Measurements from ENCODE around the gene UBE2G2.

Gene UBE2G2

GRCh38 chr21:44792702-44793591, 8.7 kb downstream of the UBE2G2 start:
- peak; percentile 97 for ATAC-seq
- TF ChIP-seq SNAI2 (CRISPR knock-in tag; IDR thresholded peaks at IDR 0.05) = no peak
- TF ChIP-seq RARB (CRISPR knock-in tag; IDR thresholded peaks at IDR 0.05) = no peak
- no peak for TF ChIP-seq PPARA (CRISPR knock-in tag; IDR thresholded peaks at IDR 0.05; ENCODE audit: borderline replicate concordance)
- TF ChIP-seq TSHZ2 (CRISPR knock-in tag; IDR thresholded peaks at IDR 0.05) = no peak
- no peak for TF ChIP-seq GLIS3 (CRISPR knock-in tag; IDR thresholded peaks at IDR 0.05)
- TF ChIP-seq ZFP3 (CRISPR knock-in tag; IDR thresholded peaks at IDR 0.05) = no peak
- no peak for TF ChIP-seq OSR1 (CRISPR knock-in tag; IDR thresholded peaks at IDR 0.05)
- no peak for TF ChIP-seq ESRRG (CRISPR knock-in tag; IDR thresholded peaks at IDR 0.05)
- no peak for TF ChIP-seq ZNF8 (CRISPR knock-in tag; IDR thresholded peaks at IDR 0.05)

GRCh38 chr21:44791993-44792392, 9.6 kb downstream of the UBE2G2 start:
- no peak for TF ChIP-seq GLIS3 (CRISPR knock-in tag; IDR thresholded peaks at IDR 0.05)
- TF ChIP-seq ZNF70 (CRISPR knock-in tag; IDR thresholded peaks at IDR 0.05) = no peak
- TF ChIP-seq ZNF565 (CRISPR knock-in tag; conservative IDR thresholded peaks at IDR 0.05; ENCODE audit: low read depth) = no peak
- no peak for TF ChIP-seq BACH2 (CRISPR knock-in tag; IDR thresholded peaks at IDR 0.05; ENCODE audit: borderline replicate concordance)
- TF ChIP-seq RARB (CRISPR knock-in tag; IDR thresholded peaks at IDR 0.05) = no peak
- TF ChIP-seq ESRRG (CRISPR knock-in tag; IDR thresholded peaks at IDR 0.05) = no peak
- no peak for TF ChIP-seq CSDC2 (CRISPR knock-in tag; IDR thresholded peaks at IDR 0.05)
- no peak for TF ChIP-seq POU6F1 (CRISPR knock-in tag; IDR thresholded peaks at IDR 0.05; ENCODE audit: borderline replicate concordance, low read depth)
- ATAC-seq = no peak

GRCh38 chr21:44791246-44791645, 10.4 kb downstream of the UBE2G2 start:
- TF ChIP-seq OSR1 (CRISPR knock-in tag; IDR thresholded peaks at IDR 0.05) (no peak), PATZ1 (CRISPR knock-in tag; IDR thresholded peaks at IDR 0.05; ENCODE audit: borderline replicate concordance) (no peak), ZFP3 (CRISPR knock-in tag; IDR thresholded peaks at IDR 0.05) (no peak), ZNF565 (CRISPR knock-in tag; conservative IDR thresholded peaks at IDR 0.05; ENCODE audit: low read depth) (no peak), TCF4 (CRISPR knock-in tag; IDR thresholded peaks at IDR 0.05; ENCODE audit: borderline replicate concordance) (no peak), ISL1 (CRISPR knock-in tag; IDR thresholded peaks at IDR 0.05) (no peak), SNAI2 (CRISPR knock-in tag; IDR thresholded peaks at IDR 0.05) (no peak), POU6F1 (CRISPR knock-in tag; IDR thresholded peaks at IDR 0.05; ENCODE audit: borderline replicate concordance, low read depth) (no peak), ARNTL (CRISPR knock-in tag; IDR thresholded peaks at IDR 0.05; ENCODE audit: borderline replicate concordance, low read depth) (no peak), BACH2 (CRISPR knock-in tag; IDR thresholded peaks at IDR 0.05; ENCODE audit: borderline replicate concordance) (no peak), RARB (CRISPR knock-in tag; IDR thresholded peaks at IDR 0.05) (no peak), ESRRG (CRISPR knock-in tag; IDR thresholded peaks at IDR 0.05) (no peak), PPARA (CRISPR knock-in tag; IDR thresholded peaks at IDR 0.05; ENCODE audit: borderline replicate concordance) (no peak), ZNF70 (CRISPR knock-in tag; IDR thresholded peaks at IDR 0.05) (no peak), GLIS3 (CRISPR knock-in tag; IDR thresholded peaks at IDR 0.05) (no peak), TOX (CRISPR knock-in tag; IDR thresholded peaks at IDR 0.05; ENCODE audit: borderline replicate concordance) (no peak), ZFP30 (CRISPR knock-in tag; IDR thresholded peaks at IDR 0.05) (no peak), ZC3H10 (CRISPR knock-in tag; IDR thresholded peaks at IDR 0.05) (no peak)
- TF ChIP-seq, protein P1, sequence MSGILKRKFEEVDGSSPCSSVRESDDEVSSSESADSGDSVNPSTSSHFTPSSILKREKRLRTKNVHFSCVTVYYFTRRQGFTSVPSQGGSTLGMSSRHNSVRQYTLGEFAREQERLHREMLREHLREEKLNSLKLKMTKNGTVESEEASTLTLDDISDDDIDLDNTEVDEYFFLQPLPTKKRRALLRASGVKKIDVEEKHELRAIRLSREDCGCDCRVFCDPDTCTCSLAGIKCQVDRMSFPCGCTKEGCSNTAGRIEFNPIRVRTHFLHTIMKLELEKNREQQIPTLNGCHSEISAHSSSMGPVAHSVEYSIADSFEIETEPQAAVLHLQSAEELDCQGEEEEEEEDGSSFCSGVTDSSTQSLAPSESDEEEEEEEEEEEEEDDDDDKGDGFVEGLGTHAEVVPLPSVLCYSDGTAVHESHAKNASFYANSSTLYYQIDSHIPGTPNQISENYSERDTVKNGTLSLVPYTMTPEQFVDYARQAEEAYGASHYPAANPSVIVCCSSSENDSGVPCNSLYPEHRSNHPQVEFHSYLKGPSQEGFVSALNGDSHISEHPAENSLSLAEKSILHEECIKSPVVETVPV (CRISPR knock-in tag; IDR thresholded peaks at IDR 0.05) = no peak
- TF ChIP-seq, protein P2, sequence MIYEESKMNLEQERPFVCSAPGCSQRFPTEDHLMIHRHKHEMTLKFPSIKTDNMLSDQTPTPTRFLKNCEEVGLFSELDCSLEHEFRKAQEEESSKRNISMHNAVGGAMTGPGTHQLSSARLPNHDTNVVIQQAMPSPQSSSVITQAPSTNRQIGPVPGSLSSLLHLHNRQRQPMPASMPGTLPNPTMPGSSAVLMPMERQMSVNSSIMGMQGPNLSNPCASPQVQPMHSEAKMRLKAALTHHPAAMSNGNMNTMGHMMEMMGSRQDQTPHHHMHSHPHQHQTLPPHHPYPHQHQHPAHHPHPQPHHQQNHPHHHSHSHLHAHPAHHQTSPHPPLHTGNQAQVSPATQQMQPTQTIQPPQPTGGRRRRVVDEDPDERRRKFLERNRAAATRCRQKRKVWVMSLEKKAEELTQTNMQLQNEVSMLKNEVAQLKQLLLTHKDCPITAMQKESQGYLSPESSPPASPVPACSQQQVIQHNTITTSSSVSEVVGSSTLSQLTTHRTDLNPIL (CRISPR knock-in tag; IDR thresholded peaks at IDR 0.05; ENCODE audit: low read depth) = no peak
- no peak for ATAC-seq

Data from SK-N-SH treated with all-trans-retinoic acid at 6 μM for 48 hours (cell line).